SK-N-SH treated with all-trans-retinoic acid at 6 μM for 48 hours (cell line): Measurements from ENCODE around the gene DENND1A.

Source experiments
- ARNTL ChIP-seq: fragments of 450-650 bp; formaldehyde crosslinking; IDR thresholded peaks from 2 replicates; pipeline ENCODE4 v1.5.0; 2020; ENCODE audit warnings: low read depth, mild to moderate bottlenecking, moderate library complexity, borderline replicate concordance
- CSDC2 ChIP-seq: fragments of 250-450 bp; sonication (Bioruptor Pico); IDR thresholded peaks from 2 replicates; pipeline ENCODE4 v1.5.0; 2020; ENCODE audit warnings: mild to moderate bottlenecking, moderate library complexity
- POU6F1 ChIP-seq: fragments of 250-450 bp; sonication (Bioruptor Pico); IDR thresholded peaks from 2 replicates; pipeline ENCODE4 v1.8.0; 2021; ENCODE audit warnings: low read depth, mild to moderate bottlenecking, moderate library complexity, borderline replicate concordance
- RARB ChIP-seq: fragments of 250-450 bp; sonication (Bioruptor Pico); IDR thresholded peaks from 2 replicates; pipeline ENCODE4 v1.8.0; 2021; ENCODE audit warnings: mild to moderate bottlenecking, moderate library complexity
- TOX ChIP-seq: fragments of 250-450 bp; sonication (Bioruptor Pico); IDR thresholded peaks from 2 replicates; pipeline ENCODE4 v1.8.0; 2021; ENCODE audit warnings: mild to moderate bottlenecking, moderate library complexity, borderline replicate concordance
- ZFP3 ChIP-seq: fragments of 250-450 bp; sonication (Bioruptor Pico); IDR thresholded peaks from 2 replicates; pipeline ENCODE4 v1.5.0; 2020; ENCODE audit warnings: mild to moderate bottlenecking, moderate library complexity
- ZNF70 ChIP-seq: fragments of 450-650 bp; formaldehyde crosslinking; IDR thresholded peaks from 2 replicates; pipeline ENCODE4 v1.5.0; 2020; ENCODE audit warnings: mild to moderate bottlenecking, moderate library complexity
- ZNF8 ChIP-seq: fragments of 450-650 bp; formaldehyde crosslinking; IDR thresholded peaks from 2 replicates; pipeline ENCODE4 v1.5.0; 2020; ENCODE audit warnings: mild to moderate bottlenecking, moderate library complexity
- TF ChIP-seq, protein P1 (sequence below): fragments of 250-450 bp; sonication (Bioruptor Pico); IDR thresholded peaks from 2 replicates; pipeline ENCODE4 v1.8.0; 2020; ENCODE audit warnings: mild to moderate bottlenecking, moderate library complexity, borderline replicate concordance
- TF ChIP-seq, protein P2 (sequence below): fragments of 250-450 bp; sonication (Bioruptor Pico); IDR thresholded peaks from 2 replicates; pipeline ENCODE4 v1.5.1; 2021; ENCODE audit warnings: mild to moderate bottlenecking, moderate library complexity

GRCh38 chr9:123724211-123724796 is 205.6 kb downstream of the DENND1A start:
- TF ChIP-seq TOX: no peak
- no peak for TF ChIP-seq ZFP3 (CRISPR knock-in tag)
- no peak for TF ChIP-seq POU6F1 (CRISPR knock-in tag)
- TF ChIP-seq ARNTL (CRISPR knock-in tag): no peak
- TF ChIP-seq, protein P1, sequence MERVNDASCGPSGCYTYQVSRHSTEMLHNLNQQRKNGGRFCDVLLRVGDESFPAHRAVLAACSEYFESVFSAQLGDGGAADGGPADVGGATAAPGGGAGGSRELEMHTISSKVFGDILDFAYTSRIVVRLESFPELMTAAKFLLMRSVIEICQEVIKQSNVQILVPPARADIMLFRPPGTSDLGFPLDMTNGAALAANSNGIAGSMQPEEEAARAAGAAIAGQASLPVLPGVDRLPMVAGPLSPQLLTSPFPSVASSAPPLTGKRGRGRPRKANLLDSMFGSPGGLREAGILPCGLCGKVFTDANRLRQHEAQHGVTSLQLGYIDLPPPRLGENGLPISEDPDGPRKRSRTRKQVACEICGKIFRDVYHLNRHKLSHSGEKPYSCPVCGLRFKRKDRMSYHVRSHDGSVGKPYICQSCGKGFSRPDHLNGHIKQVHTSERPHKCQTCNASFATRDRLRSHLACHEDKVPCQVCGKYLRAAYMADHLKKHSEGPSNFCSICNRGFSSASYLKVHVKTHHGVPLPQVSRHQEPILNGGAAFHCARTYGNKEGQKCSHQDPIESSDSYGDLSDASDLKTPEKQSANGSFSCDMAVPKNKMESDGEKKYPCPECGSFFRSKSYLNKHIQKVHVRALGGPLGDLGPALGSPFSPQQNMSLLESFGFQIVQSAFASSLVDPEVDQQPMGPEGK (CRISPR knock-in tag): no peak
- TF ChIP-seq ZNF70 (CRISPR knock-in tag): no peak
- no peak for TF ChIP-seq RARB (CRISPR knock-in tag)
- TF ChIP-seq ZNF8: no peak
- TF ChIP-seq, protein P2, sequence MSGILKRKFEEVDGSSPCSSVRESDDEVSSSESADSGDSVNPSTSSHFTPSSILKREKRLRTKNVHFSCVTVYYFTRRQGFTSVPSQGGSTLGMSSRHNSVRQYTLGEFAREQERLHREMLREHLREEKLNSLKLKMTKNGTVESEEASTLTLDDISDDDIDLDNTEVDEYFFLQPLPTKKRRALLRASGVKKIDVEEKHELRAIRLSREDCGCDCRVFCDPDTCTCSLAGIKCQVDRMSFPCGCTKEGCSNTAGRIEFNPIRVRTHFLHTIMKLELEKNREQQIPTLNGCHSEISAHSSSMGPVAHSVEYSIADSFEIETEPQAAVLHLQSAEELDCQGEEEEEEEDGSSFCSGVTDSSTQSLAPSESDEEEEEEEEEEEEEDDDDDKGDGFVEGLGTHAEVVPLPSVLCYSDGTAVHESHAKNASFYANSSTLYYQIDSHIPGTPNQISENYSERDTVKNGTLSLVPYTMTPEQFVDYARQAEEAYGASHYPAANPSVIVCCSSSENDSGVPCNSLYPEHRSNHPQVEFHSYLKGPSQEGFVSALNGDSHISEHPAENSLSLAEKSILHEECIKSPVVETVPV (CRISPR knock-in tag): no peak
- no peak for TF ChIP-seq CSDC2
